Stimulated activated CD8-positive, alpha-beta memory T cell treated with anti-CD3 and anti-CD28 coated beads, Interleukin-4, amount 100 ng/mL, for 4 hours (primary cell): Measurements from ENCODE around the gene TMEM252.

Experiments
- DNase-seq, 2 donors: peaks; one replicate each; pipeline ENCODE4 v3.0.0-alpha.2; 2020; ENCODE audit warnings: low read depth in 2 of 2, low spot score in 1 of 2

The TMEM252 gene

GRCh38 chr9:68500457-68501381 lies 40.0 kb downstream of the TMEM252 start:
- DNase-seq, result no peak

GRCh38 chr9:68498816-68499215 lies 41.9 kb downstream of the TMEM252 start:
- DNase-seq, result no peak

GRCh38 chr9:68497629-68498028 lies 43.1 kb downstream of the TMEM252 start:
- no peak for DNase-seq

- no peak for DNase-seq
Measured at GRCh38 chr9:68496356-68496755, 44.3 kb downstream of the TMEM252 start.

- DNase-seq, result no peak
Measured at GRCh38 chr9:68495247-68495646, 45.4 kb downstream of the TMEM252 start.

GRCh38 chr9:68493958-68494577 lies 46.6 kb downstream of the TMEM252 start:
- DNase-seq, result no peak

- no peak for DNase-seq
Measured at GRCh38 chr9:68493541-68493940, 47.1 kb downstream of the TMEM252 start.

- DNase-seq, result no peak
Measured at GRCh38 chr9:68492806-68493205, 47.9 kb downstream of the TMEM252 start.

GRCh38 chr9:68489646-68490045 lies 51.0 kb downstream of the TMEM252 start:
- DNase-seq, result no peak

- DNase-seq, result no peak
Measured at GRCh38 chr9:68488126-68488525, 52.6 kb downstream of the TMEM252 start.
